OCI-LY7 (cell line): ENCODE data around the gene NFATC1. TPM values are rescaled to one million over a fixed set of nuclear protein-coding genes. Genes with fewer than 3 reads are reported as not detected.

ENCODE experiments used
- BruUV-seq: library from RNA; stranded (reverse); fragments of 400-500 nt; replicated peaks from 2 replicates; lab custom pipeline; 2021; lab: Mats Ljungman, UMichigan
- CTCF ChIA-PET: fragments of 300-600 bp; sonication (Branson Sonifier 250); formaldehyde crosslinking; loops from one replicate; lab custom pipeline; 2022; ENCODE audit warnings: antibody characterized with exemption; ENCODE audit not compliant: unreplicated experiment; lab: Charles Lee
- POLR2A ChIA-PET: fragments of 300-600 bp; sonication (Branson Sonifier 250); formaldehyde crosslinking; loops from one replicate; lab custom pipeline; 2022; ENCODE audit warnings: antibody characterized with exemption; lab: Charles Lee
- DNase-seq: peaks from one replicate; pipeline ENCODE4 v3.0.0-alpha.2; 2015; ENCODE audit warnings: low spot score
- H2AFZ ChIP-seq: fragments of 200-600 bp; sonication (generic), shearing (Covaris generic); 2 replicates; pipeline ENCODE4 v1.6.1; 2014; ENCODE audit warnings: mild to moderate bottlenecking, antibody characterized with exemption, low read length, moderate library complexity
- H3K27ac ChIP-seq: fragments of 200-600 bp; sonication (generic); 2 replicates; pipeline ENCODE4 v1.5.1; 2014; ENCODE audit warnings: mixed run types, low read depth, mild to moderate bottlenecking, moderate library complexity, low read length, inconsistent platforms; ENCODE audit not compliant: poor library complexity, severe bottlenecking
- H3K36me3 ChIP-seq: fragments of 200-600 bp; sonication (generic); 2 replicates; pipeline ENCODE4 v1.6.1; 2014; ENCODE audit warnings: mild to moderate bottlenecking, antibody characterized with exemption, low read length, moderate library complexity, mixed read lengths; ENCODE audit not compliant: insufficient read depth
- H3K4me1 ChIP-seq: fragments of 200-600 bp; sonication (generic); 2 replicates; pipeline ENCODE4 v1.5.1; 2014; ENCODE audit warnings: mild to moderate bottlenecking, low read length; ENCODE audit not compliant: insufficient read depth, poor library complexity, severe bottlenecking
- H3K4me2 ChIP-seq: fragments of 200-600 bp; sonication (generic); 2 replicates; pipeline ENCODE4 v1.6.1; 2014; ENCODE audit warnings: mild to moderate bottlenecking, low read length
- H3K4me3 ChIP-seq: fragments of 200-600 bp; sonication (generic); 2 replicates; pipeline ENCODE4 v1.5.1; 2014; ENCODE audit warnings: mild to moderate bottlenecking, low read depth, low read length; ENCODE audit not compliant: poor library complexity, severe bottlenecking
- H3K79me2 ChIP-seq: fragments of 200-600 bp; sonication (generic); 2 replicates; pipeline ENCODE4 v1.6.1; 2016; ENCODE audit warnings: low read depth, mild to moderate bottlenecking, low read length, moderate library complexity, mixed read lengths; ENCODE audit not compliant: insufficient read depth
- H3K9me2 ChIP-seq: fragments of 200-600 bp; sonication (generic); 2 replicates; pipeline ENCODE4 v1.6.1; 2016; ENCODE audit warnings: mild to moderate bottlenecking, low read length, mixed read lengths; ENCODE audit not compliant: insufficient read depth
- H3K9me3 ChIP-seq: fragments of 200-600 bp; sonication (generic); 2 replicates; pipeline ENCODE4 v1.6.1; 2014; ENCODE audit warnings: mild to moderate bottlenecking, mixed run types, low read length, mixed read lengths
- H4K20me1 ChIP-seq: fragments of 200-600 bp; sonication (generic); 2 replicates; pipeline ENCODE4 v1.6.1; 2014; ENCODE audit warnings: mild to moderate bottlenecking, antibody characterized with exemption, low read length, moderate library complexity, mixed read lengths; ENCODE audit not compliant: insufficient read depth
- EZH2phosphoT487 ChIP-seq: fragments of 200-600 bp; sonication (generic); IDR thresholded peaks from 2 replicates; pipeline ENCODE4 v1.6.1; 2018; ENCODE audit warnings: low read depth, borderline replicate concordance, mild to moderate bottlenecking, mixed run types, antibody characterized with exemption, low read length, moderate library complexity, mixed read lengths
- intact Hi-C: fragments of 100-400 bp; cut with micrococcal nuclease; formaldehyde crosslinking; loops from one replicate; pipeline ENCODE4 v1.10.0; 2022; ENCODE audit not compliant: unreplicated experiment
- total RNA-seq, 2 experiments: library from RNA; depleted of rRNA in 1 of 2; stranded (reverse); fragments of >200 nt in 1 of 2; shearing (Covaris generic) in 1 of 2; gene quantifications; 2 replicates each; pipeline ENCODE4 v1.2.3, GENCODE V29; 2014 to 2022
- TF ChIP-seq, protein P1 (sequence below): fragments of 200-600 bp; sonication (generic); conservative IDR thresholded peaks from 2 replicates; pipeline ENCODE4 v1.5.1; 2014; ENCODE audit warnings: mild to moderate bottlenecking, antibody characterized with exemption, low read length, moderate library complexity, mixed read lengths

Gene NFATC1
- total RNA-seq, 2 experiments from 2014 or later: 23.6 to 50.4 TPM

DNA sequence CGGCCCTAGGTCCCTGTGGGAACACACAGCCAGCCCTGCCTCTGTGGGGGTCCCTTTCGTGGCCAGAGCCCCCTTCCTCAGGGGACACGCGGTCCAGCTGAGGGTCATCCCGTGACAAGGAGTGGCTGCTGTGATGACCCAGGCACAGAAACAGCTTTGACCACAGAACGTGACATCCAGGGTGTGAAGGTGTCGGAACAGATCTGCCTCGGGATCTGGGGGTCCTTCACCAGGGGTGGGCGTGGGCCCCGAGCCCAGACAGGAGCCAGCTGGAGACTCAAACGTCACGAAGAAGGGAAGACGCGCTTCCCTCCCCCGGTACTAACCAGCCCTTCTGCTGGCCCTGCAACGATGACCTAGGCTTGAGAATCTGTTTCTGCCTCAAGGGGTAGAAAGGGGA, 75.9 kb downstream of the NFATC1 start:
- BruUV-seq: no TSS peak
- no peak overlapping the region for H2AFZ ChIP-seq
- no peaks in the 10 kb centered on the region for H3K9me2 ChIP-seq
- ChIA-PET POLR2A (no interaction called here), CTCF (no interaction called here)
- H3K4me2 ChIP-seq: no peak overlapping the region
- H3K79me2 ChIP-seq: no peaks in the 10 kb centered on the region
- H3K4me3 ChIP-seq: no peak overlapping the region
- peaks cover 33% of the 10 kb centered on the region for H3K36me3 ChIP-seq
- no peaks in the 10 kb centered on the region for H3K9me3 ChIP-seq
- TF ChIP-seq, protein P1, sequence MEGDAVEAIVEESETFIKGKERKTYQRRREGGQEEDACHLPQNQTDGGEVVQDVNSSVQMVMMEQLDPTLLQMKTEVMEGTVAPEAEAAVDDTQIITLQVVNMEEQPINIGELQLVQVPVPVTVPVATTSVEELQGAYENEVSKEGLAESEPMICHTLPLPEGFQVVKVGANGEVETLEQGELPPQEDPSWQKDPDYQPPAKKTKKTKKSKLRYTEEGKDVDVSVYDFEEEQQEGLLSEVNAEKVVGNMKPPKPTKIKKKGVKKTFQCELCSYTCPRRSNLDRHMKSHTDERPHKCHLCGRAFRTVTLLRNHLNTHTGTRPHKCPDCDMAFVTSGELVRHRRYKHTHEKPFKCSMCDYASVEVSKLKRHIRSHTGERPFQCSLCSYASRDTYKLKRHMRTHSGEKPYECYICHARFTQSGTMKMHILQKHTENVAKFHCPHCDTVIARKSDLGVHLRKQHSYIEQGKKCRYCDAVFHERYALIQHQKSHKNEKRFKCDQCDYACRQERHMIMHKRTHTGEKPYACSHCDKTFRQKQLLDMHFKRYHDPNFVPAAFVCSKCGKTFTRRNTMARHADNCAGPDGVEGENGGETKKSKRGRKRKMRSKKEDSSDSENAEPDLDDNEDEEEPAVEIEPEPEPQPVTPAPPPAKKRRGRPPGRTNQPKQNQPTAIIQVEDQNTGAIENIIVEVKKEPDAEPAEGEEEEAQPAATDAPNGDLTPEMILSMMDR: no peak
- TF ChIP-seq EZH2phosphoT487: no peak
- DNase-seq: no peak
- intact Hi-C loops: no loop called here
- H4K20me1 ChIP-seq: no peaks in the 10 kb centered on the region
- H3K4me1 ChIP-seq: peaks cover 15% of the 10 kb centered on the region
- no peak overlapping the region for H3K27ac ChIP-seq

DNA sequence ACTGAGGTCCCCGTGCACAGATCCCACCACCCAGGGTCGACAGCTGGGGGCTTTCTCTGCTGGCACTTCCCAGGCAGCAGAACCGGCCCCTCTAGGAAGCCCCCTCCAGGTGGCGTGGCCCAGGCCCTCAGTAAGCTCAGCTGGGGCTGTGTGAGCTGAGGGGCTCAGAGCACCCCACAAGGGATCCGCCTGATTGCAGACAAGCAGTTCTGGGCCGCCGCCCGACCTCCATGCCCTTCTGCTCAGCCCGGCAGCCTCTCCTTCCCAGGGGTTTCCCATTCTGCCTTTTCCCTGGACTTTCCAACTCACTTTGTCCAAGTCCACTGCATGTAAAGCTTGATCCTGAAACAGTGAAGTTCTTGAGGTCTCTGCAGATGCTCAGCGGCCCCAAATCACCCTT, 76.4 kb downstream of the NFATC1 start:
- Histone ChIP-seq H2AFZ (no peak overlapping the region), H3K9me3 (no peaks in the 10 kb centered on the region), H4K20me1 (no peaks in the 10 kb centered on the region), H3K9me2 (no peaks in the 10 kb centered on the region), H3K36me3 (peaks cover 33% of the 10 kb centered on the region), H3K4me1 (peaks cover 15% of the 10 kb centered on the region), H3K27ac (no peak overlapping the region), H3K79me2 (no peaks in the 10 kb centered on the region), H3K4me3 (no peak overlapping the region), H3K4me2 (no peak overlapping the region)
- TF ChIP-seq, protein P1: no peak
- no peak for TF ChIP-seq EZH2phosphoT487
- DNase-seq: no peak
- BruUV-seq: no TSS peak
- intact Hi-C loops: no loop called here
- ChIA-PET POLR2A (no interaction called here), CTCF (no interaction called here)

DNA sequence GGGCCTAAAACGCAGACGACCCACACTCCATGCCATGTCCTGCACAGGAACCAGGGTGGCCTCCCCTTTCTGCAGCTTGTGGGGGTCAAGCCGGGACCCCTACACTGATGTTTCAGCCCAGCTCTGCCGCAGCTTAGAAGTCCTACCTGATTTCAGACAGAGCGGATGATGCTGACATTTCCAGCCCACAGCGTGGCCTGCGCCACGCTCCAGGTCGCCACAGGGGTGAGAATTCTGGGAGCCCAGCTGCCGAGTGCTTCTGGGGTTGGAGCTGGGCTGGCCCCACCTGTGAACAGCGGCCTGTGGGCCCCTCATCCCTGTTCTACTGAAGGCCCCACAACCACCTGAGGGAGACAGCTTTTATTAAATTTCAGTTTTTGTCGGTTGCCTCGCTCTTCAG, 77.2 kb downstream of the NFATC1 start:
- H3K27ac ChIP-seq: no peak overlapping the region
- peaks cover 15% of the 10 kb centered on the region for H3K4me1 ChIP-seq
- H3K4me3 ChIP-seq: no peak overlapping the region
- peaks cover 26% of the 10 kb centered on the region for H3K36me3 ChIP-seq
- ChIA-PET CTCF (interaction anchor here (0.6 kb wide), 1 partner anchor 76 kb away, joined by 3 read pairs; no protein-coding TSS in a partner anchor), POLR2A (no interaction called here)
- no peaks in the 10 kb centered on the region for H3K9me3 ChIP-seq
- H3K9me2 ChIP-seq: no peaks in the 10 kb centered on the region
- intact Hi-C loops: no loop called here
- no peaks in the 10 kb centered on the region for H4K20me1 ChIP-seq
- H3K79me2 ChIP-seq: no peaks in the 10 kb centered on the region
- TF ChIP-seq, protein P1: no peak
- TF ChIP-seq EZH2phosphoT487: no peak
- H2AFZ ChIP-seq: no peak overlapping the region
- no TSS peak for BruUV-seq
- DNase-seq: no peak
- H3K4me2 ChIP-seq: no peak overlapping the region
